HG02885 (cell line): ENCODE measurements around the gene FNBP1L.
"Not testable (repeated sequence)": the region's sequence is repeated elsewhere in the genome, so short reads cannot be mapped to it uniquely, and the experiment has no call there.

ENCODE experiments used
- ATAC-seq: cut with Tn5 transposase; IDR thresholded peaks from one replicate; pipeline ENCODE4 v1.9.1; 2021; ENCODE audit warnings: mild to moderate bottlenecking; ENCODE audit not compliant: unreplicated experiment, poor library complexity

Gene FNBP1L

DNA sequence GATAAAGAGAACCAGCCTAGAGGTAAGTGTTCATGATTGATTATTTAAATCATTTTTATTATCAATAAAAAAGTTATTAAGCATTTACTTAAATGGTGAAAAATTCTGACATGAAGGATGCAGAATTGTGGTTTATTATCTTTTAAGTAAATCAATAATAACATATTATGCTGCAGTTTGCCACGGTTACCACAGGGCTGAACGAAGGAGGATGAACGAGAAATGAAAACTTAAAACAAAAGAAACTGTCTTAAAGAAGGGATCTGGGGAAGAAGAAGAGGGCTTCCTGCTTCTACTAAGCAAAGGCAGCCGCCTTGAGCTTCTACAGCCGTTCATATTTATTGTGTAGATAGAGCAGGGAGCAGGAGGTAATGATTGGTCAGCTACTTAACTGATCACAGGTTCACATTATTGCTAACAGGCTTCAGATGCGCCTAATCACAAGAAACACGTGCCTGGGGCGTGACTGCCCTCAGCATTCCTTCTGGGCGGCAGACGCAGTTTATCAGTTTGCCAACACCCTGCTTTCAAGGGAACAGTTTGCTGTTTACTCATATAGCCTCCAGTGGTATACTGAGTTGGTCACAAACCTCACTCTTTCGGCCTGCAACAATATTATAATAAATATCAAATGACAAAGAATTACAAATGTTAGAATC, 5.8 kb upstream of the FNBP1L start:
- no peak for ATAC-seq

DNA sequence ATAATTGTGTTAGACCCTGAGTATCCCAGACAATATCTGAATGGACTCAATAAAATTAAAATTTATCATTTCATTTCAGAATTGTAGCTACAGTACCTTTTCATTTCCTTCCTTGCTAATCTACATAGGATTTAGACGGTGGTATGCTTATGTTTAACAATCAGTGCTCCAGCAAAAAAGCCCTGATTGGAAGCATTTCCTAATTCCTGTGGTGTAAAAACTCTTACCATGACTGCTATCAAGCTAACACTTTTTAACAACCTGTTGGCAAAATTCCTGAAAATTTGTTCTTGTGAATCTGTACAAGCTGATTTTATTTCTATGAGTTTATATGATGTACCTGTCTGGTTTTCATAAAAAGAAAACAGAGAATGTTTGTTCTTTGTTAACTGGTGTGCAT, 5.2 kb upstream of the FNBP1L start:
- ATAC-seq = no peak

GRCh38 chr1:93443454-93443853, 4.5 kb upstream of the FNBP1L start:
- no peak for ATAC-seq

DNA sequence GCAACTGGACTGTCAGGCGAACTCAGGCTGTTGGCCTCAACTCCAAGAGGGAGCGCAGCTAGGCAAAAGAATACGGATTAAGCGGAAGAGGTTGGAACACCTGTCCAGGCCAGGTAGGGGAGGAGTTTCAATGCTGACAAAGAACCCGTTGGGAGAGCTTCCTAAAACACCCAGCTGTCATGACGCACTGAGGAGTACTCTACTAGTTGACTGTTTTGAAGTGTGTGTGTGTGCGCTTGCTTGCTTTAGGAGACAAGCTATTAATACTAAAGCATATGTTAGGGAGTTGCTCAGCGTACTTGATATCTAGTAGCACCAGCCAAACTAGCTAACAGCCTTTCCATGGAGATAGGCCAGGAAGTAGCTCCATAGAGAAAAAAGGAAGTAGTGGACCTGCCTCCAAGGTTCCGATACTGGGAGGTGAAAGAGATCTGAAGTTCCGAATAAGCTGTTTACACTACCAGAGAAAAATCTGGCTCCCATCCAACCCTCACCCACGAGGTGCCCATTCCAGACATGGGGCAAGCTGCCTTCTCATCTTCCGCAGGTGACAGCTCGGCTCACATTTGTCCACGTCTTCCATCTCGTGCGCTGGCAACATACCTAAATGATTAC, 974 bp upstream of the FNBP1L start:
- ATAC-seq = no peak

- ATAC-seq = peak; percentile 46
Observed at GRCh38 chr1:93448292-93448982, 519 bp downstream of the FNBP1L start.

GRCh38 chr1:93448983-93449804, 1.3 kb downstream of the FNBP1L start:
- no peak for ATAC-seq

- ATAC-seq = no peak
Observed at GRCh38 chr1:93450321-93450720, 2.4 kb downstream of the FNBP1L start.

DNA sequence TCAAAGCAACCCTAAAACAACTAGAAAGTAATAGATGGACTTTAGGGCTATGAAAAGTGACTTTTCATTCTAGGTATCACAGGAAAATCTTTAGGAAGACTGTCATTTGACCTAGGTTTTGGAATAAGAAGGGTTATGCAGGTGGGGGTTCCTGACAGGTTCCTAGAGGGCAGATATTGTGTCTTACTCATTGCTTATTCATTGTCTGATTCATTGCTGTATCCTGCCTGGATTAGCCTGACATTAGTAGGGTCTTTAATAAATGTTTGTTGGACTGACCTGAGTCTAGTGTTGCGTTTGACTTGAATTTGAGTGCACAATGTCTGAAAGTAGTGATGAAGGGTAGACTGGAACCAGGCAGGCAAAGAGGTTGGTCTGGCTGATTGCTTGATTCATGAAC, 6.0 kb downstream of the FNBP1L start:
- ATAC-seq = no peak

GRCh38 chr1:93459126-93459525, 11.2 kb downstream of the FNBP1L start:
- no peak for ATAC-seq

GRCh38 chr1:93461236-93461635, 13.3 kb downstream of the FNBP1L start:
- no peak for ATAC-seq

DNA sequence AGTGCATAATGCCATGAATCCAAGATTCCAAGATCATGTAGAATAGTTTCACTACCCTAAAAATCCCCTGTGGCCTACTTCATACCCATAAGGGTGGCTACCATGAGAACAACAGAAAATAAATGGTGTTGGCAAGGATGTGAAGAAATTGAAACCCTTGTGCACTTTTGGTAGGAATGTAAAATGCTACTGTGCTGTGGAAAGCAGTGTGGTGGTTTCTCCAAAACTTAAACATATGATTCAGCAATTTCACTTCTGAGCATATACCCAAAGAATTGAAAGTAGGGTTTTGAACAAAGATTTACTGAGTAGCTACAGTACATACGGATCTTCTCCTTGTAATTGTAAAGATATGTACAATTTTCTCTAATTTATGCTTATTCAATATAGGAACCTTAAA, 16.0 kb downstream of the FNBP1L start:
- ATAC-seq = no peak

- ATAC-seq = not testable (repeated sequence)
Observed at GRCh38 chr1:93465371-93466082, 17.6 kb downstream of the FNBP1L start.

GRCh38 chr1:93467606-93468005, 19.7 kb downstream of the FNBP1L start:
- ATAC-seq = no peak

- ATAC-seq = no peak
Observed at GRCh38 chr1:93468662-93469061, 20.7 kb downstream of the FNBP1L start.

DNA sequence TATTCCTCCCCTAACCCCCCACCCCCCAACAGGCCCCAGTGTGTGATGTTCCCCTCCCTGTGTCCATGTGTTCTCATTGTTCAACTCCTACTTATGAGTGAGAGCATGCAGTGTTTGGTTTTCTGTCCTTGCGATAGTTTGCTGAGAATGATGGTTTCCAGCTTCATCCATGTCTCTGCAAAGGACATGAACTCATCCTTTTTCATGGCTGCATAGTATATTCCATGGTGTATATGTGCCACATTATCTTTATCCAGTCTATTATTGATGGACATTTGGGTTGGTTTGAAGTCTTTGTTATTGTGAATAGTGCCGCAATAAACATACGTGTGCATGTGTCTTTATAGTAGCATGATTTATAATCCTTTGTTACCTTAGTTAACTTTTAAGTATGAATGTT, 21.3 kb downstream of the FNBP1L start:
- not testable (repeated sequence) for ATAC-seq

- no peak for ATAC-seq
Observed at GRCh38 chr1:93471284-93471683, 23.4 kb downstream of the FNBP1L start.

DNA sequence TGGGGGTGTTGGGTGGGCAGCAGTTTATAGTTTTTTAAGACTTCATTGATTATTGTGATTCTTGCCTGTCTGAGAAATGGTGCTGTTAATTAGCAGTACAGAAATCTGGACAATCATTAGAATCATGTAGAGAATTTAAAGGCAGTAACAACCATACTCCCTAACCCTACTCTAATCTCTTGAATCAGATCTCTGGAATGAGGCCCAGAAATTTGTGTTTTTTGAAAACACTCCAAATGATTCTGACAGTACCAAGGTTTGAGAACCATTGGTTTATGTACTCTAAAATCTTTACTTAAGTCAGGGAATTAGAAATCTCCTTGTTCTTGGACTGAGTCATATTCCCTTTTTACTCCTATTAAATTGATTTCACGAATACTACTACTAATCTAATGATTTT, 24.0 kb downstream of the FNBP1L start:
- no peak for ATAC-seq

- no peak for ATAC-seq
Observed at GRCh38 chr1:93474321-93474720, 26.4 kb downstream of the FNBP1L start.

DNA sequence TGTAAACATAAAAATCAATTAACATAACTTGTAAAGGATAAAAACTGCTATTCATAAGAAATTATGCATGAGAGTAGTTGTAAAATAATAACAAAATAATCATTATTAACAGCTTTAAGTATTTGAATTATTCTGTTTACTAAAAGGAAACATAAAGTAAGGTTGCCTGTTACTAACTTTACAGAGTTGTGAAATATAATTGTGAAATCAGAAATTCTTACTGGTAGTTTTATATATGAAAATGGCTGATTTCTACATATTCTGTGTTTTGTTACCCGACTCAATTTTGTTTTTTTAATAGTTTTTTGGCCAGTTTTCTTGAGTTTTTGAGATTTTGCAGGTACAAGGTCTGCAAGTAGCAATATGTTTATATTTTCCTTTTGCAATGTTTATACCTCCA, 27.8 kb downstream of the FNBP1L start:
- no peak for ATAC-seq

- not testable (repeated sequence) for ATAC-seq
Observed at GRCh38 chr1:93479133-93479745, 31.3 kb downstream of the FNBP1L start.
